ENCODE data around the gene TTLL12. TPM values are rescaled to one million over a fixed set of nuclear protein-coding genes. Genes with fewer than 3 reads are reported as not detected.

The TTLL12 gene
- total RNA-seq, result 27.0 TPM
- long read RNA-seq, transcript TTLL12-201 (14 exons, 3,385 nt), result major isoform, 12 of 30 reads
- long read RNA-seq, partial matches to known transcripts, result 18 of 30 reads
- long read RNA-seq, other reads (novel, unspliced or antisense), result 0 of 30 reads

GRCh38 chr22:43186272-43187170 is at the start of gene TTLL12:
TTLL12 (minus strand) TSS chr22:43187134; CDS start chr22:43187069, 65 bp downstream.
- no peak for DNase-seq (ENCODE audit: low spot score)

GRCh38 chr22:43235445-43236409 is 48.8 kb upstream of the TTLL12 start:
- no peak for DNase-seq (ENCODE audit: low spot score)

- DNase-seq (ENCODE audit: low spot score), result no peak
Measured at GRCh38 chr22:43234264-43234988, 47.5 kb upstream of the TTLL12 start.

GRCh38 chr22:43233529-43233928 is 46.6 kb upstream of the TTLL12 start:
- no peak for DNase-seq (ENCODE audit: low spot score)

- no peak for DNase-seq (ENCODE audit: low spot score)
Measured at GRCh38 chr22:43232445-43232844, 45.5 kb upstream of the TTLL12 start.

GRCh38 chr22:43231724-43232034 is 44.7 kb upstream of the TTLL12 start:
- no peak for DNase-seq (ENCODE audit: low spot score)

- DNase-seq (ENCODE audit: low spot score), result no peak
Measured at GRCh38 chr22:43230971-43231723, 44.2 kb upstream of the TTLL12 start.

GRCh38 chr22:43230571-43230970 is 43.6 kb upstream of the TTLL12 start:
- DNase-seq (ENCODE audit: low spot score), result no peak

GRCh38 chr22:43228863-43229262 is 41.9 kb upstream of the TTLL12 start:
- DNase-seq (ENCODE audit: low spot score), result no peak

GRCh38 chr22:43228330-43228729 is 41.4 kb upstream of the TTLL12 start:
- DNase-seq (ENCODE audit: low spot score), result no peak

- DNase-seq (ENCODE audit: low spot score), result no peak
Measured at GRCh38 chr22:43227239-43227630, 40.3 kb upstream of the TTLL12 start.

- DNase-seq (ENCODE audit: low spot score), result no peak
Measured at GRCh38 chr22:43226377-43227238, 39.7 kb upstream of the TTLL12 start.

GRCh38 chr22:43225609-43226008 is 38.7 kb upstream of the TTLL12 start:
- no peak for DNase-seq (ENCODE audit: low spot score)

GRCh38 chr22:43222987-43223386 is 36.1 kb upstream of the TTLL12 start:
- no peak for DNase-seq (ENCODE audit: low spot score)

- DNase-seq (ENCODE audit: low spot score), result no peak
Measured at GRCh38 chr22:43222262-43222661, 35.3 kb upstream of the TTLL12 start.

- no peak for DNase-seq (ENCODE audit: low spot score)
Measured at GRCh38 chr22:43220625-43221380, 33.9 kb upstream of the TTLL12 start.

GRCh38 chr22:43218786-43219185 is 31.9 kb upstream of the TTLL12 start:
- no peak for DNase-seq (ENCODE audit: low spot score)

GRCh38 chr22:43217285-43218030 is 30.5 kb upstream of the TTLL12 start:
- DNase-seq (ENCODE audit: low spot score), result no peak

All from mesenteric fat pad (tissue), 1 donor.